Measurements from ENCODE around the gene SCN1B.

The SCN1B gene

GRCh38 chr19:35022460-35022859 is 7.8 kb upstream of the SCN1B start:
- TF ChIP-seq LEF1 (IDR thresholded peaks at IDR 0.05; ENCODE audit: borderline replicate concordance) (no peak), TARDBP (IDR thresholded peaks at IDR 0.05) (no peak), ARNT (IDR thresholded peaks at IDR 0.05) (no peak), SP1 (IDR thresholded peaks at IDR 0.05) (no peak), SUZ12 (IDR thresholded peaks at IDR 0.05) (no peak)

GRCh38 chr19:35023428-35023827 is 6.8 kb upstream of the SCN1B start:
- POLR2A ChIA-PET = no interaction called here
- CTCF ChIA-PET = interaction anchor here (0.7 kb wide), 1 partner anchor 121 kb away, joined by 3 read pairs; no protein-coding TSS in a partner anchor
- DNase-seq (ENCODE audit: extremely low spot score) = no peak
- TF ChIP-seq FOXK2 (IDR thresholded peaks at IDR 0.05) (no peak), HDGF (IDR thresholded peaks at IDR 0.05; ENCODE audit: borderline replicate concordance) (no peak), LEF1 (IDR thresholded peaks at IDR 0.05; ENCODE audit: borderline replicate concordance) (no peak), ELF4 (IDR thresholded peaks at IDR 0.05) (no peak), L3MBTL2 (conservative IDR thresholded peaks at IDR 0.05) (no peak), PKNOX1 (IDR thresholded peaks at IDR 0.05) (no peak), SP1 (IDR thresholded peaks at IDR 0.05) (no peak), SUZ12 (IDR thresholded peaks at IDR 0.05) (no peak), FOXA1 (IDR thresholded peaks at IDR 0.05) (no peak), BHLHE40 (IDR thresholded peaks at IDR 0.05; ENCODE audit: borderline replicate concordance) (no peak), ZNF384 (IDR thresholded peaks at IDR 0.05) (no peak), NFRKB (IDR thresholded peaks at IDR 0.05) (no peak), ARNT (IDR thresholded peaks at IDR 0.05) (no peak), CTBP1 (IDR thresholded peaks at IDR 0.05; ENCODE audit: borderline replicate concordance) (no peak), FOXM1 (IDR thresholded peaks at IDR 0.05; ENCODE audit: borderline replicate concordance) (no peak), TARDBP (IDR thresholded peaks at IDR 0.05) (no peak)

More at GRCh38 chr19:35022460-35022859, 7.8 kb upstream of the SCN1B start:
- no peak for DNase-seq (ENCODE audit: extremely low spot score)
- ChIA-PET CTCF (interaction anchor here (0.7 kb wide), 1 partner anchor 120 kb away, joined by 3 read pairs; no protein-coding TSS in a partner anchor), POLR2A (no interaction called here)

- ChIA-PET POLR2A (no interaction called here), CTCF (no interaction called here)
- DNase-seq (ENCODE audit: extremely low spot score) = no peak
- no peak for TF ChIP-seq L3MBTL2 (conservative IDR thresholded peaks at IDR 0.05)
- TF ChIP-seq NFRKB (IDR thresholded peaks at IDR 0.05) = no peak
- TF ChIP-seq PKNOX1 (IDR thresholded peaks at IDR 0.05) = no peak
- TF ChIP-seq ZNF384 (IDR thresholded peaks at IDR 0.05) = no peak
- no peak for TF ChIP-seq CTBP1 (IDR thresholded peaks at IDR 0.05; ENCODE audit: borderline replicate concordance)
- no peak for TF ChIP-seq ARNT (IDR thresholded peaks at IDR 0.05)
- TF ChIP-seq SP1 (IDR thresholded peaks at IDR 0.05) = no peak
- no peak for TF ChIP-seq HDGF (IDR thresholded peaks at IDR 0.05; ENCODE audit: borderline replicate concordance)
- TF ChIP-seq LEF1 (IDR thresholded peaks at IDR 0.05; ENCODE audit: borderline replicate concordance) = no peak
- TF ChIP-seq BHLHE40 (IDR thresholded peaks at IDR 0.05; ENCODE audit: borderline replicate concordance) = no peak
Observed at GRCh38 chr19:35024095-35024494, 6.2 kb upstream of the SCN1B start.

- POLR2A ChIA-PET = no interaction called here
- no peak for DNase-seq (ENCODE audit: extremely low spot score)
- TF ChIP-seq TARDBP (IDR thresholded peaks at IDR 0.05) = no peak
- TF ChIP-seq FOXM1 (IDR thresholded peaks at IDR 0.05; ENCODE audit: borderline replicate concordance) = no peak
- no peak for TF ChIP-seq NFRKB (IDR thresholded peaks at IDR 0.05)
- TF ChIP-seq SP1 (IDR thresholded peaks at IDR 0.05) = no peak
- TF ChIP-seq L3MBTL2 (conservative IDR thresholded peaks at IDR 0.05) = no peak
- no peak for TF ChIP-seq HDGF (IDR thresholded peaks at IDR 0.05; ENCODE audit: borderline replicate concordance)
- TF ChIP-seq SUZ12 (IDR thresholded peaks at IDR 0.05) = no peak
- no peak for TF ChIP-seq PKNOX1 (IDR thresholded peaks at IDR 0.05)
- no peak for TF ChIP-seq CTBP1 (IDR thresholded peaks at IDR 0.05; ENCODE audit: borderline replicate concordance)
- no peak for TF ChIP-seq FOXK2 (IDR thresholded peaks at IDR 0.05)
- TF ChIP-seq LEF1 (IDR thresholded peaks at IDR 0.05; ENCODE audit: borderline replicate concordance) = no peak
- no peak for TF ChIP-seq BHLHE40 (IDR thresholded peaks at IDR 0.05; ENCODE audit: borderline replicate concordance)
- TF ChIP-seq ELF4 (IDR thresholded peaks at IDR 0.05) = no peak
- no peak for TF ChIP-seq ZNF384 (IDR thresholded peaks at IDR 0.05)
- no peak for TF ChIP-seq FOXA1 (IDR thresholded peaks at IDR 0.05)
- no peak for TF ChIP-seq ARNT (IDR thresholded peaks at IDR 0.05)
- CTCF ChIA-PET = no interaction called here
Observed at GRCh38 chr19:35025969-35026368, 4.3 kb upstream of the SCN1B start.

- TF ChIP-seq PKNOX1 (IDR thresholded peaks at IDR 0.05) = no peak
- no peak for TF ChIP-seq FOXA1 (IDR thresholded peaks at IDR 0.05)
- TF ChIP-seq FOXK2 (IDR thresholded peaks at IDR 0.05) = no peak
- TF ChIP-seq FOXM1 (IDR thresholded peaks at IDR 0.05; ENCODE audit: borderline replicate concordance) = no peak
- no peak for TF ChIP-seq ELF4 (IDR thresholded peaks at IDR 0.05)
- no peak for TF ChIP-seq LEF1 (IDR thresholded peaks at IDR 0.05; ENCODE audit: borderline replicate concordance)
- TF ChIP-seq SP1 (IDR thresholded peaks at IDR 0.05) = no peak
- no peak for TF ChIP-seq BHLHE40 (IDR thresholded peaks at IDR 0.05; ENCODE audit: borderline replicate concordance)
- TF ChIP-seq CTBP1 (IDR thresholded peaks at IDR 0.05; ENCODE audit: borderline replicate concordance) = no peak
- no peak for TF ChIP-seq SUZ12 (IDR thresholded peaks at IDR 0.05)
- no peak for TF ChIP-seq ARNT (IDR thresholded peaks at IDR 0.05)
- no peak for TF ChIP-seq L3MBTL2 (conservative IDR thresholded peaks at IDR 0.05)
- TF ChIP-seq ZNF384 (IDR thresholded peaks at IDR 0.05) = no peak
- CTCF ChIA-PET = no interaction called here
- no peak for DNase-seq (ENCODE audit: extremely low spot score)
- POLR2A ChIA-PET = no interaction called here
Observed at GRCh38 chr19:35026418-35026817, 3.9 kb upstream of the SCN1B start.

GRCh38 chr19:35027009-35027408 is 3.3 kb upstream of the SCN1B start:
- POLR2A ChIA-PET = no interaction called here
- no peak for TF ChIP-seq FOXM1 (IDR thresholded peaks at IDR 0.05; ENCODE audit: borderline replicate concordance)
- no peak for TF ChIP-seq CTBP1 (IDR thresholded peaks at IDR 0.05; ENCODE audit: borderline replicate concordance)
- CTCF ChIA-PET = no interaction called here
- no peak for DNase-seq (ENCODE audit: extremely low spot score)

Measured in HEK293T (cell line).